Liver (tissue), 3 donors: ENCODE results near the gene HNRNPM.

ENCODE experiments used
- REST ChIP-seq: IDR thresholded peaks from 2 replicates; pipeline ENCODE4 v1.6.1; 2016; ENCODE audit warnings: antibody characterized with exemption, mild to moderate bottlenecking
- SP1 ChIP-seq: IDR thresholded peaks from 2 replicates; pipeline ENCODE4 v1.6.1; 2018; ENCODE audit warnings: antibody characterized with exemption, mild to moderate bottlenecking
- YY1 ChIP-seq: IDR thresholded peaks from 2 replicates; pipeline ENCODE4 v1.6.1; 2016; ENCODE audit warnings: antibody characterized with exemption, mild to moderate bottlenecking
- TF ChIP-seq, protein P1 (sequence below): IDR thresholded peaks from 2 replicates; pipeline ENCODE4 v1.6.1; 2016; ENCODE audit warnings: antibody characterized with exemption
- TF ChIP-seq, protein P2 (sequence below): fragments of 150-350 bp; IDR thresholded peaks from 2 replicates; pipeline ENCODE4 v1.5.1; 2017; ENCODE audit warnings: improper control_type of control experiment, low read depth, low read length; ENCODE audit not compliant: missing input control
- donor health status: healthy.
- donor health status: healthy.

GRCh38 chr19:8486661-8487136 lies 41.9 kb downstream of the HNRNPM start:
- no peak for TF ChIP-seq YY1
- no peak for TF ChIP-seq REST
- TF ChIP-seq, protein P1, sequence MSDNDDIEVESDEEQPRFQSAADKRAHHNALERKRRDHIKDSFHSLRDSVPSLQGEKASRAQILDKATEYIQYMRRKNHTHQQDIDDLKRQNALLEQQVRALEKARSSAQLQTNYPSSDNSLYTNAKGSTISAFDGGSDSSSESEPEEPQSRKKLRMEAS = no peak
- TF ChIP-seq, protein P2, sequence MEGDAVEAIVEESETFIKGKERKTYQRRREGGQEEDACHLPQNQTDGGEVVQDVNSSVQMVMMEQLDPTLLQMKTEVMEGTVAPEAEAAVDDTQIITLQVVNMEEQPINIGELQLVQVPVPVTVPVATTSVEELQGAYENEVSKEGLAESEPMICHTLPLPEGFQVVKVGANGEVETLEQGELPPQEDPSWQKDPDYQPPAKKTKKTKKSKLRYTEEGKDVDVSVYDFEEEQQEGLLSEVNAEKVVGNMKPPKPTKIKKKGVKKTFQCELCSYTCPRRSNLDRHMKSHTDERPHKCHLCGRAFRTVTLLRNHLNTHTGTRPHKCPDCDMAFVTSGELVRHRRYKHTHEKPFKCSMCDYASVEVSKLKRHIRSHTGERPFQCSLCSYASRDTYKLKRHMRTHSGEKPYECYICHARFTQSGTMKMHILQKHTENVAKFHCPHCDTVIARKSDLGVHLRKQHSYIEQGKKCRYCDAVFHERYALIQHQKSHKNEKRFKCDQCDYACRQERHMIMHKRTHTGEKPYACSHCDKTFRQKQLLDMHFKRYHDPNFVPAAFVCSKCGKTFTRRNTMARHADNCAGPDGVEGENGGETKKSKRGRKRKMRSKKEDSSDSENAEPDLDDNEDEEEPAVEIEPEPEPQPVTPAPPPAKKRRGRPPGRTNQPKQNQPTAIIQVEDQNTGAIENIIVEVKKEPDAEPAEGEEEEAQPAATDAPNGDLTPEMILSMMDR = no peak
- no peak for TF ChIP-seq SP1
